ENCODE measurements around the gene TRABD2B. TPM values are rescaled to one million over a fixed set of nuclear protein-coding genes. Genes with fewer than 3 reads are reported as not detected.

The TRABD2B gene
- total and polyA plus RNA-seq, 2 of the 13 experiments (the other 11 are each of a cell fraction or from before 2014, with no cell fraction given) = 0.04 TPM; not detected in 1

GRCh38 chr1:47918257-47918867, 78.8 kb downstream of the TRABD2B start (continued):
- TF ChIP-seq MYPOP (CRISPR knock-in tag; IDR thresholded peaks at IDR 0.05) (no peak; the same call in 1 of the 2 replicates), PCBP1 (IDR thresholded peaks at IDR 0.05; ENCODE audit: borderline replicate concordance, low read depth, low read length) (no peak), ZNF430 (CRISPR knock-in tag; IDR thresholded peaks at IDR 0.05) (no peak), ZNF7 (CRISPR knock-in tag; IDR thresholded peaks at IDR 0.05) (no peak), ZNF350 (CRISPR knock-in tag; IDR thresholded peaks at IDR 0.05; ENCODE audit: borderline replicate concordance, low read depth) (no peak), FOSL1 (CRISPR knock-in tag; IDR thresholded peaks at IDR 0.05; ENCODE audit: borderline replicate concordance) (no peak), NCOA2 (CRISPR knock-in tag; IDR thresholded peaks at IDR 0.05) (no peak; the same call in 1 of the 2 replicates), GABPA (IDR thresholded peaks at IDR 0.05; ENCODE audit: low read depth, low read length) (no peak), GABPA (CRISPR knock-in tag; IDR thresholded peaks at IDR 0.05; ENCODE audit: low read depth) (peak; percentile 44; the same call in 1 of the 2 replicates), SMAD9 (CRISPR knock-in tag; IDR thresholded peaks at IDR 0.05) (no peak), IRF1 (CRISPR knock-in tag; IDR thresholded peaks at IDR 0.05; ENCODE audit: low read depth) (no peak), ZNF512B (CRISPR knock-in tag; IDR thresholded peaks at IDR 0.05; ENCODE audit: borderline replicate concordance) (no peak), CBX5 (CRISPR knock-in tag; IDR thresholded peaks at IDR 0.05; ENCODE audit: borderline replicate concordance) (no peak; the same call in 1 of the 2 replicates), HCFC1 (IDR thresholded peaks at IDR 0.05; ENCODE audit: low read depth, low read length) (no peak), JUND (CRISPR knock-in tag; IDR thresholded peaks at IDR 0.05) (no peak; the same call in 1 of the 2 replicates), RAD51 (IDR thresholded peaks at IDR 0.05; ENCODE audit: borderline replicate concordance) (no peak), MTF2 (CRISPR knock-in tag; IDR thresholded peaks at IDR 0.05; ENCODE audit: borderline replicate concordance) (no peak), AFF4 (CRISPR knock-in tag; IDR thresholded peaks at IDR 0.05) (no peak), ZBTB7B (CRISPR knock-in tag; IDR thresholded peaks at IDR 0.05) (no peak), ZNF441 (CRISPR knock-in tag; IDR thresholded peaks at IDR 0.05; ENCODE audit: borderline replicate concordance) (0 out of 2 replicates have a peak, but pooled peaks have one; percentile 7), YY1 (IDR thresholded peaks at IDR 0.05; ENCODE audit: insufficient read depth, insufficient replicate concordance, low read depth, low read length) (peak; percentile 19), TBP (CRISPR knock-in tag; IDR thresholded peaks at IDR 0.05) (no peak), ZC3H4 (CRISPR knock-in tag; IDR thresholded peaks at IDR 0.05; ENCODE audit: borderline replicate concordance) (no peak)
